B cell (primary cell): ENCODE data around the gene TMEM233. TPM values are rescaled to one million over a fixed set of nuclear protein-coding genes. Genes with fewer than 3 reads are reported as not detected.

Experiments used
- ATAC-seq: fragments of 200-7000 bp; cut with Tn5 transposase; one replicate; pipeline ENCODE4 v1.10.0; 2021; ENCODE audit warnings: low read depth, mild to moderate bottlenecking, moderate number of reproducible peaks, moderate library complexity
- CTCF ChIA-PET: fragments of 350-600 bp; sonication (Branson Sonifier 250); formaldehyde crosslinking; loops from one replicate; lab custom pipeline; 2021; ENCODE audit warnings: antibody characterized with exemption, inconsistent platforms; lab: Charles Lee
- POLR2A ChIA-PET: fragments of 350-600 bp; sonication (Branson Sonifier 250); formaldehyde crosslinking; loops from one replicate; lab custom pipeline; 2021; ENCODE audit warnings: antibody characterized with exemption; lab: Charles Lee
- DNase-seq: peaks from one replicate; pipeline ENCODE4 v3.0.0; 2013
- H2AFZ ChIP-seq: 2 replicates; pipeline ENCODE4 v1.6.1; 2012; ENCODE audit warnings: mild to moderate bottlenecking, low read depth, low read length; ENCODE audit not compliant: insufficient read depth, poor library complexity, severe bottlenecking
- H3K27ac ChIP-seq, 2 donors: 1 replicate in 1 of 2; 2 replicates in 1 of 2; pipeline ENCODE4 v1.5.1; 2012 to 2013; ENCODE audit warnings: low read length in 2 of 2, mild to moderate bottlenecking in 2 of 2, moderate library complexity in 1 of 2
- H3K27me3 ChIP-seq, 4 experiments: fragments of 200-600 bp in 1 of 4; sonication (generic) in 1 of 4; replicated peaks in 1 of 4; 1 replicate in 2 of 4; 2 replicates in 2 of 4; pipeline versions ENCODE4 v1.6.1 to v1.7.0; 2013 to 2016; ENCODE audit warnings: low read length in 3 of 4, mild to moderate bottlenecking in 2 of 4, mixed read lengths in 1 of 4, moderate library complexity in 1 of 4; ENCODE audit not compliant: insufficient read depth in 4 of 4, control insufficient read depth in 3 of 4; ENCODE audit errors: control extremely low read depth in 1 of 4
- H3K36me3 ChIP-seq, 2 experiments: replicated peaks in 1 of 2; 1 replicate in 1 of 2; 2 replicates in 1 of 2; pipeline versions ENCODE4 v1.6.1 to v1.7.1; 2013; ENCODE audit warnings: low read length in 1 of 2; ENCODE audit not compliant: insufficient read depth in 2 of 2, control insufficient read depth in 1 of 2; ENCODE audit errors: control extremely low read depth in 1 of 2, extremely low read depth in 1 of 2
- H3K4me1 ChIP-seq, 2 donors: fragments of 200-600 bp in 1 of 2; sonication (generic) in 1 of 2; 1 replicate in 1 of 2; 2 replicates in 1 of 2; pipeline versions ENCODE4 v1.5.1 to v1.6.1; 2013 to 2017; ENCODE audit warnings: low read length in 2 of 2; ENCODE audit not compliant: control insufficient read depth in 2 of 2, insufficient read depth in 2 of 2
- H3K4me2 ChIP-seq: replicated peaks from 2 replicates; pipeline ENCODE3; 2012; ENCODE audit warnings: mild to moderate bottlenecking, low read depth, low read length; ENCODE audit not compliant: poor library complexity, severe bottlenecking
- H3K4me3 ChIP-seq, 5 experiments: fragments of 200-600 bp in 1 of 5; sonication (generic) in 1 of 5; 1 replicate in 3 of 5; 2 replicates in 2 of 5; pipeline versions ENCODE4 v1.5.1 to v1.7.0; 2011 to 2016; ENCODE audit warnings: low read length in 4 of 5, mild to moderate bottlenecking in 4 of 5, low read depth in 2 of 5, control low read depth in 1 of 5, moderate library complexity in 1 of 5; ENCODE audit not compliant: insufficient read depth in 1 of 5; ENCODE audit errors: control extremely low read depth in 1 of 5, extremely low read depth in 1 of 5
- H3K79me2 ChIP-seq: fragments of 200-600 bp; sonication (generic); one replicate; pipeline ENCODE4 v1.6.0; 2016; ENCODE audit warnings: low read length; ENCODE audit not compliant: control insufficient read depth, insufficient read depth
- H3K9ac ChIP-seq: fragments of 200-600 bp; sonication (generic); 2 replicates; pipeline ENCODE4 v1.6.1; 2017; ENCODE audit warnings: mild to moderate bottlenecking, low read length, moderate library complexity
- H3K9me3 ChIP-seq, 3 donors: one replicate each; pipeline versions ENCODE4 v1.6.1 to v1.7.1; 2013; ENCODE audit warnings: low read length in 2 of 3; ENCODE audit not compliant: control insufficient read depth in 2 of 3, insufficient read depth in 1 of 3; ENCODE audit errors: control extremely low read depth in 1 of 3
- H4K20me1 ChIP-seq: 2 replicates; pipeline ENCODE4 v1.6.0; 2012; ENCODE audit warnings: mild to moderate bottlenecking, low read length; ENCODE audit not compliant: insufficient read depth, control insufficient read depth, poor library complexity, severe bottlenecking
- H3K27ac Mint-ChIP-seq: one replicate; pipeline ENCODE4 v1.8.0; 2021; ENCODE audit warnings: mixed read lengths
- H3K27me3 Mint-ChIP-seq: one replicate; pipeline ENCODE4 v1.8.0; 2021; ENCODE audit warnings: mixed read lengths
- H3K4me1 Mint-ChIP-seq: one replicate; pipeline ENCODE4 v1.8.0; 2021; ENCODE audit warnings: mixed read lengths
- H3K4me3 Mint-ChIP-seq: one replicate; pipeline ENCODE4 v1.8.0; 2021; ENCODE audit warnings: mixed read lengths
- H3K9me3 Mint-ChIP-seq: one replicate; pipeline ENCODE4 v1.8.0; 2022; ENCODE audit warnings: mixed read lengths; ENCODE audit not compliant: insufficient read depth
- EZH2 ChIP-seq: IDR thresholded peaks from 2 replicates; pipeline ENCODE4 v1.6.1; 2012; ENCODE audit warnings: borderline replicate concordance, low read depth, mild to moderate bottlenecking, moderate library complexity, low read length; ENCODE audit not compliant: insufficient read depth, poor library complexity, severe bottlenecking
- WGBS: methylation state at CpG from one replicate; pipeline ENCODE4 v1.1.5; 2013; ENCODE audit warnings: missing lambda C conversion rate; ENCODE audit not compliant: insufficient coverage; 5-methylcytosine and 5-hydroxymethylcytosine counted together
- intact Hi-C: fragments of 100-400 bp; cut with micrococcal nuclease; formaldehyde crosslinking; loops from one replicate; pipeline ENCODE4 v1.10.0; 2022
- polyA plus RNA-seq: library from polyadenylated mRNA; depleted of rRNA; stranded (reverse); fragments of >200 nt; gene quantifications from 2 replicates; pipeline ENCODE4 v1.2.3, GENCODE V29; 2012
- total RNA-seq, 2 donors: library from RNA; stranded (reverse); fragments of 120-200 nt in 1 of 2; gene quantifications; 1 replicate in 1 of 2; 2 replicates in 1 of 2; pipeline versions ENCODE4 v1.2.3 to v1.2.4, GENCODE V29; 2013 to 2022
- TF ChIP-seq, protein P1 (sequence below): fragments of 200-600 bp; IDR thresholded peaks from one replicate; pipeline ENCODE4 v1.8.0; 2022; ENCODE audit warnings: antibody characterized with exemption, mild to moderate bottlenecking

TMEM233 gene
- total and polyA plus RNA-seq, 2 donors (not counting 1 experiment from before 2014, with no cell fraction given) = not detected

DNA sequence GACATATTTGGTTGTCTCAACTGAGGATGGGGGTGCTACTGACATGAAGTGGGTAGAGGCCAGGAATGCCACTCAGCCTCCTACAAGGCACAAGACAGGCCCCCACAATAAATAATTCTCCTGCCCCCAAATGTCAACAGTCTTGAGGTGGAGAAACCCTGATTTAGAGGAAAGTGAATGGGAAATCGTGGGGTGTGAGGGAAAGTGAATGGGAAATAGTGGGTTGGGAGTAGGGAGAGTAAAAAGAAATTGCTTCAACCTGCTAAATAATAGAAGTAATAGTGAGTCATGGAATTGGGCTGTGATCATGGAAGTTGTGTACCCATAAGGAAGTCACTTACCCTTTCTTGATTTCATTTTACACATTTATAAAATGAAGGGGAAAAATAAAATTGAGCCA lies 16.7 kb upstream of the TMEM233 start:
- Histone ChIP-seq H3K4me1 (no peaks in the 10 kb centered on the region), H3K27me3 (peaks cover 0 to 7% (median 0%) of the 10 kb centered on the region in 4 experiments), H3K4me3 (no peak overlapping the region), H2AFZ (no peak overlapping the region), H3K27ac (no peak overlapping the region), H3K79me2 (no peaks in the 10 kb centered on the region), H3K4me2 (no peak overlapping the region), H4K20me1 (no peaks in the 10 kb centered on the region), H3K9ac (no peak overlapping the region), H3K36me3 (no peaks in the 10 kb centered on the region), H3K9me3 (no peaks in the 10 kb centered on the region)
- H3K27ac Mint-ChIP-seq = no peak overlapping the region
- WGBS = no CpG with 5 or more reads among the region's 1 CpG
- peaks cover 19% of the 10 kb centered on the region for H3K27me3 Mint-ChIP-seq
- TF ChIP-seq, protein P1, sequence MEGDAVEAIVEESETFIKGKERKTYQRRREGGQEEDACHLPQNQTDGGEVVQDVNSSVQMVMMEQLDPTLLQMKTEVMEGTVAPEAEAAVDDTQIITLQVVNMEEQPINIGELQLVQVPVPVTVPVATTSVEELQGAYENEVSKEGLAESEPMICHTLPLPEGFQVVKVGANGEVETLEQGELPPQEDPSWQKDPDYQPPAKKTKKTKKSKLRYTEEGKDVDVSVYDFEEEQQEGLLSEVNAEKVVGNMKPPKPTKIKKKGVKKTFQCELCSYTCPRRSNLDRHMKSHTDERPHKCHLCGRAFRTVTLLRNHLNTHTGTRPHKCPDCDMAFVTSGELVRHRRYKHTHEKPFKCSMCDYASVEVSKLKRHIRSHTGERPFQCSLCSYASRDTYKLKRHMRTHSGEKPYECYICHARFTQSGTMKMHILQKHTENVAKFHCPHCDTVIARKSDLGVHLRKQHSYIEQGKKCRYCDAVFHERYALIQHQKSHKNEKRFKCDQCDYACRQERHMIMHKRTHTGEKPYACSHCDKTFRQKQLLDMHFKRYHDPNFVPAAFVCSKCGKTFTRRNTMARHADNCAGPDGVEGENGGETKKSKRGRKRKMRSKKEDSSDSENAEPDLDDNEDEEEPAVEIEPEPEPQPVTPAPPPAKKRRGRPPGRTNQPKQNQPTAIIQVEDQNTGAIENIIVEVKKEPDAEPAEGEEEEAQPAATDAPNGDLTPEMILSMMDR = no peak
- no peak for TF ChIP-seq EZH2
- H3K9me3 Mint-ChIP-seq = peaks cover 4% of the 10 kb centered on the region
- H3K4me3 Mint-ChIP-seq = no peak overlapping the region
- H3K4me1 Mint-ChIP-seq = no peaks in the 10 kb centered on the region
- intact Hi-C loops = no loop called here
- POLR2A ChIA-PET = no interaction called here
- ATAC-seq (no peak), DNase-seq (no peak)
- CTCF ChIA-PET = interaction anchor here (1.3 kb wide), 1 partner anchor 7 kb away, joined by 3 read pairs; no protein-coding TSS in a partner anchor

DNA sequence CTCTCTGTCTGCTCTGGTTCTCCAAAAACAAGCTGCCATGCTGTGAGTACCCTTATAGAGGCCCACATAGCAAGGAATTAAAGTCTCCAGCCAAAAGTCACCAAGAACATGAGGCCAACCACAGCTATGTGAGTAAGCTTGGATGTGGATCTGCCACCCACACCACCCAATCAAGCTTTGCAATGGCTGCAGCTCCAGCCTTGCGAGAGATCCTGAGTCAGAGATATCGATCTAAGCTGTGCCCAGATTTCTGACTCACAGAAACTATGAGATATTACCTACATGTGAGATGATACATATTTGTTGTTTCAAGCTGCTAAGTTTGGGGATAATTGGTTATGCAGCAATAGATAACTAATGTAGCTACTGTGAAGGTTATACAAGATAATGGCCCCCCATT lies 15.5 kb upstream of the TMEM233 start:
- DNase-seq (no peak), ATAC-seq (no peak)
- Mint-ChIP-seq H3K27me3 (peaks cover 19% of the 10 kb centered on the region), H3K9me3 (peaks cover 4% of the 10 kb centered on the region), H3K27ac (no peak overlapping the region), H3K4me1 (no peaks in the 10 kb centered on the region), H3K4me3 (no peak overlapping the region)
- Histone ChIP-seq H2AFZ (no peak overlapping the region), H3K36me3 (no peaks in the 10 kb centered on the region), H3K4me3 (no peak overlapping the region), H3K4me1 (no peaks in the 10 kb centered on the region), H3K27ac (no peak overlapping the region), H3K79me2 (no peaks in the 10 kb centered on the region), H4K20me1 (no peaks in the 10 kb centered on the region), H3K4me2 (no peak overlapping the region), H3K9ac (no peak overlapping the region), H3K9me3 (no peaks in the 10 kb centered on the region), H3K27me3 (peaks cover 0 to 7% (median 0%) of the 10 kb centered on the region in 4 experiments)
- POLR2A ChIA-PET = no interaction called here
- no CpG with 5 or more reads among the region's 2 CpGs for WGBS
- intact Hi-C loops = no loop called here
- TF ChIP-seq, protein P1 = no peak
- TF ChIP-seq EZH2 = no peak
- CTCF ChIA-PET = interaction anchor here (1.3 kb wide), 1 partner anchor 8 kb away, joined by 3 read pairs; no protein-coding TSS in a partner anchor
